Measurements from ENCODE around the gene FGF11.

FGF11 gene

GRCh38 chr17:7404737-7405349 is 34.5 kb upstream of the FGF11 start:
- TF ChIP-seq CTCF (IDR thresholded peaks at IDR 0.05; ENCODE audit: low read depth, low read length): no peak
- peak in 1 of 2 donors; percentile 26 for DNase-seq (ENCODE audit: low read depth in 2 of 2)
- H3K4me3 ChIP-seq (replicated peaks in 1 of 2; ENCODE audit: low read depth in 2 of 2, low read length in 2 of 2): peak overlapping the region; percentile 67 to 75

GRCh38 chr17:7405350-7406234 is 33.7 kb upstream of the FGF11 start:
- DNase-seq (ENCODE audit: low read depth in 2 of 2): no peak
- TF ChIP-seq CTCF (IDR thresholded peaks at IDR 0.05; ENCODE audit: low read depth, low read length): no peak
- peak overlapping the region; percentile 67 to 75 for H3K4me3 ChIP-seq (replicated peaks in 1 of 2; ENCODE audit: low read depth in 2 of 2, low read length in 2 of 2)

DNA sequence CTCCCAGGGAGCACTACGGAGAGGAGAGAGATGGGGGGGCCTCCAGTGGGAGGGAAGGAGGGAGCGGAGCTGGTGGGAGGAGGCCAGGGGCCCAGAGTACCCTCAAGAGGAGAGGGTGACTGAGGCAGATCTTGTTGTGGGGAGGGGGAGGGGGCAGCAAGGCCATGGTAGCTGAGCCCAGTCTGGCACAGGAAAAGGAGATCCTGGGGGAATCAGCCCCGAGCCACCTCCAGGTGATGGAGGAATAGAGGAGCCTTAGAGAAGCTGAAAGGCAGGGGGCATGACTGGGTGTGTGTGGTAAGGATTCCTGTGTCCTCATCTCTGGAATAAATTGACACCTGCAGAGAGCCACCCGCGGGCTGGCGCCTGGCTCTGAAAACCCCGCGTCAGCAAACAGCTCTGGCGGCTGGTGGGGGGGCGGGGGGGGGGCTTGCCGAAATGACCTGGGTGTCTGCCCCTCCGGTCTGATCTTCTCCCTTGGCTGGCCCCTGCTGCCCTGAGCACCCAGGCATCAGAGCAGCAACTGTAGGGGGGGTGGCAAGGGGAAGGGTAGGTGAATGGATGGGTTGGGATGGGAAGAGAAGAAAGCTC is 33.0 kb upstream of the FGF11 start:
- no peak for TF ChIP-seq CTCF (IDR thresholded peaks at IDR 0.05; ENCODE audit: low read depth, low read length)
- H3K4me3 ChIP-seq (replicated peaks in 1 of 2; ENCODE audit: low read depth in 2 of 2, low read length in 2 of 2): peak overlapping the region in 1 of 2 donors; percentile 75
- no peak for DNase-seq (ENCODE audit: low read depth in 2 of 2)

- TF ChIP-seq CTCF (IDR thresholded peaks at IDR 0.05; ENCODE audit: low read depth, low read length): no peak
- DNase-seq (ENCODE audit: low read depth in 2 of 2): no peak
- no peak overlapping the region for H3K4me3 ChIP-seq (replicated peaks in 1 of 2; ENCODE audit: low read depth in 2 of 2, low read length in 2 of 2)
Measured at GRCh38 chr17:7407082-7407481, 32.2 kb upstream of the FGF11 start.

DNA sequence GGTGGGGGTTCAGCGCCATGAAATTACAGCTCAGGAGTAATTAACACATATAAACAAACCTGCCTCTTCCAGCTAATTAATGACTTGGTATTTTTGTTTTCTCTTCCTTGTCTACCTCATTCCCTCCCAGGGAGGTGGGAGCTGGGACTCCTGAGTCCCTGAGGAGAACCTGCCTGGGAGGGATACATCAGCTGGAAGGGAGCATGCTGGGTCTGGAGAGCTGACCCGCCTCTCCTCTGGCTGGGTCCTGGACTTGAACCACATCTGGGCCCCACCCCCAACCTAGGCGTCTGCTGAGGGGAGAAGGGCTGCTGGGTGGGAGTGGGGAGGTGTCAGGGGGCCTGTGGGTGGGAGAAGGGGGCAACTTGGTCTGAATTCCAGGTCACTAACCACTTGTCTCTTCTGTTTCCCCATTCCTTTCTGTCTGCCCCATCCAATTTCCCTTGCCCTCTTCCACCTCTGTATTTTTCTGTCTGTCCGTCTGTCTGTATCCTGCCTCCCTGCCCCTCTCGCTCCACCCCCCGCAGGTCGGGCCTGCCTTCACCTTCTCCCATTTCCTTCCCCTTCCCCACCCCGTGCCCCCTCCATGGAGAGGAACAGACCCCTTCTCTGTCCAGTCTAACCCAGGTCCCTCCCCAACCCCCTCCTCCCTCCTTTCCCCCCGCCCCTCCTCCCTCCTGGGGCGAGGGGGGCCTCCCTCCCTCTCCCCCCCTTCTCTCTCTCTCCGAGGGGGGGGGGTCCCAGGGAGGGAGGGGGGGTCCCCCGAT is 31.6 kb upstream of the FGF11 start, which contains the start of gene NLGN2:
NLGN2 (plus strand) TSS at position 361 of the 767 bp plus-strand sequence. CDS start 411 bp downstream, outside the sequence.
- no peak for TF ChIP-seq CTCF (IDR thresholded peaks at IDR 0.05; ENCODE audit: low read depth, low read length)
- no peak within 1 kb of the TSS for H3K4me3 ChIP-seq (replicated peaks in 1 of 2; ENCODE audit: low read depth in 2 of 2, low read length in 2 of 2)
- no peak for DNase-seq (ENCODE audit: low read depth in 2 of 2)

DNA sequence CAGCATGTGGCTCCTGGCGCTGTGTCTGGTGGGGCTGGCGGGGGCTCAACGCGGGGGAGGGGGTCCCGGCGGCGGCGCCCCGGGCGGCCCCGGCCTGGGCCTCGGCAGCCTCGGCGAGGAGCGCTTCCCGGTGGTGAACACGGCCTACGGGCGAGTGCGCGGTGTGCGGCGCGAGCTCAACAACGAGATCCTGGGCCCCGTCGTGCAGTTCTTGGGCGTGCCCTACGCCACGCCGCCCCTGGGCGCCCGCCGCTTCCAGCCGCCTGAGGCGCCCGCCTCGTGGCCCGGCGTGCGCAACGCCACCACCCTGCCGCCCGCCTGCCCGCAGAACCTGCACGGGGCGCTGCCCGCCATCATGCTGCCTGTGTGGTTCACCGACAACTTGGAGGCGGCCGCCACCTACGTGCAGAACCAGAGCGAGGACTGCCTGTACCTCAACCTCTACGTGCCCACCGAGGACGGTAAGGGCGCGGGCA is 31.0 kb upstream of the FGF11 start:
- TF ChIP-seq CTCF (IDR thresholded peaks at IDR 0.05; ENCODE audit: low read depth, low read length): no peak
- DNase-seq (ENCODE audit: low read depth in 2 of 2): no peak
- no peak overlapping the region for H3K4me3 ChIP-seq (replicated peaks in 1 of 2; ENCODE audit: low read depth in 2 of 2, low read length in 2 of 2)

Data from cardiac fibroblast (primary cell).